HepG2 (cell line): ENCODE data around the gene LY6G5B. TPM values are rescaled to one million over a fixed set of nuclear protein-coding genes. Genes with fewer than 3 reads are reported as not detected.

ENCODE experiments used
- FOXA1 ChIP-seq, 2 experiments: fragments of 450-650 bp in 1 of 2; sonication (generic) in 1 of 2; formaldehyde crosslinking in 1 of 2; IDR thresholded peaks; 2 replicates each; pipeline versions ENCODE4 v1.4.0 to v1.6.1; 2016 to 2020; ENCODE audit warnings: missing genetic modification reagents in 1 of 2
- KMT2A ChIP-seq: sonication (generic); formaldehyde crosslinking; IDR thresholded peaks from 2 replicates; pipeline ENCODE4 v1.4.0; 2020; ENCODE audit warnings: missing genetic modification reagents
- MXI1 ChIP-seq: IDR thresholded peaks from 3 replicates; pipeline ENCODE4 v1.6.1; 2012; ENCODE audit warnings: low read depth, low read length, inconsistent platforms, borderline replicate concordance
- TP53 ChIP-seq: sonication (generic); formaldehyde crosslinking; conservative IDR thresholded peaks from 2 replicates; pipeline ENCODE4 v1.4.0; 2020; ENCODE audit warnings: missing genetic modification reagents
- ZNF225 ChIP-seq: sonication (generic); formaldehyde crosslinking; IDR thresholded peaks from 2 replicates; pipeline ENCODE4 v1.4.0; 2020; ENCODE audit warnings: mild to moderate bottlenecking, missing genetic modification reagents
- ZNF557 ChIP-seq: sonication (generic); formaldehyde crosslinking; IDR thresholded peaks from 2 replicates; pipeline ENCODE4 v1.4.0; 2020; ENCODE audit warnings: missing genetic modification reagents
- ZNF574 ChIP-seq: sonication (generic); formaldehyde crosslinking; IDR thresholded peaks from 2 replicates; pipeline ENCODE4 v1.4.0; 2020; ENCODE audit warnings: missing genetic modification reagents
- ZNF790 ChIP-seq: sonication (generic); formaldehyde crosslinking; IDR thresholded peaks from 2 replicates; pipeline ENCODE4 v1.8.0; 2022; ENCODE audit warnings: missing genetic modification reagents, mild to moderate bottlenecking, borderline replicate concordance
- polyA plus RNA-seq, 8 experiments: library from polyadenylated mRNA; depleted of rRNA in 3 of 8; stranded (reverse) in 7 of 8; unstranded in 1 of 8; fragments of >200 nt; fragmentation: Illumina TruSeq in 4 of 8; extraction: Trizol in 4 of 8; gene quantifications; 2 replicates each; pipeline versions ENCODE4 v1.2.1 to v1.2.3, GENCODE V29; 2011 to 2016; ENCODE audit warnings: low read depth in 4 of 8, missing spikeins in 1 of 8, mixed read lengths in 1 of 8; ENCODE audit not compliant: insufficient read depth in 1 of 8
- total RNA-seq, 5 experiments: library from RNA; depleted of rRNA; stranded (reverse); fragments of >200 nt; fragmentation: Illumina TruSeq; extraction: Trizol; gene quantifications; 2 replicates each; pipeline ENCODE4 v1.2.3, GENCODE V29; 2016; ENCODE audit warnings: low read depth in 1 of 5
- TF ChIP-seq, protein P1 (sequence below): sonication (generic); formaldehyde crosslinking; IDR thresholded peaks from 2 replicates; pipeline ENCODE4 v1.4.0; 2020; ENCODE audit warnings: missing genetic modification reagents
- TF ChIP-seq, protein P2 (sequence below): sonication (generic); formaldehyde crosslinking; IDR thresholded peaks from 2 replicates; pipeline ENCODE4 v1.8.0; 2022; ENCODE audit warnings: missing genetic modification reagents, mild to moderate bottlenecking, moderate library complexity, borderline replicate concordance
- TF ChIP-seq, protein P3 (sequence below), 2 experiments: IDR thresholded peaks; 2 replicates each; pipeline ENCODE4 v1.6.1; 2011 to 2012; ENCODE audit warnings: low read length in 2 of 2, borderline replicate concordance in 1 of 2, low read depth in 1 of 2, mild to moderate bottlenecking in 1 of 2, moderate library complexity in 1 of 2

LY6G5B gene
- total and polyA plus RNA-seq, 2 of the 13 experiments (the other 11 are each of a cell fraction or from before 2014, with no cell fraction given), result 7.8 to 15.7 TPM

DNA sequence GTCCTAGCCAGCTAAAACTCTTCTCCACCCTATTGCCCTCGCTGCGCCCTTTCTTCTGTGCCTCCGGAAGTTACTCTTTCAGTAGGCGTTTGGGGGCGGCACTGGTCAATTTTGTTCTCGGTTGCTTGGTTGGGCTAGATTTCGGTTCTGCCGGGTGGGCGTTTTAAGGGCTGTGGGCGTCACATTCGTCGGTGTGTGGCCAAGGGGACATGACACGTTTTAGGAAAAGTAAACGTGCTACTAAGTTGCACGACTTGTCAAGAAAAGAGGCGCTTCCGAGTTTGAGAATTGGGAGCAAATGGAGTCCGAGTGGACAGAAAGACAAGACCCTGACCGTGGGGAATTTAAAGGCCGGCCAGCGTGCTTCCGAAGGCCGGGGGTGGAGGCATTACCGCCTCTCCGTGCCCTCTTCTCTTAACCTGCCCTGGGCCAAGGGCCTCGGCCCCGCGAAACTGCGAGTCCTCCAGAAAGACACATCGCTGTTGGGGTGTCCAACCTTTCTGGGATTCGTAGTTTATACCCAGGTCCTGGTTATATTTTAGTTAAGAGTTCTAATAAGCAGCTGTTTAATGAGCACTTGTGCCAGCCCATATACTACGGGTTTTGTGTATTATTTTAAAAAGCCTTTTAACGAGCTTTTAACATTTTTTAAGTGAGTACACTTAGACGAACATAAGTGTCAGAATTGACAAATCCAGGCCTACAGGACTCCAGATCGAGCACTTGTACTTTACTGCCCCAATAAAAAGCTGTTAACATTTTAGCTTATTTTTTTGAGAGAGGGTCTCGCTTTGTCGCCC lies 16.7 kb upstream of the LY6G5B start (continued):
- TF ChIP-seq MXI1, result peak; percentile 50; the same call in 1 of the 3 replicates
- TF ChIP-seq ZNF225 (CRISPR knock-in tag), result no peak; the same call in 1 of the 2 replicates
- TF ChIP-seq, protein P1, sequence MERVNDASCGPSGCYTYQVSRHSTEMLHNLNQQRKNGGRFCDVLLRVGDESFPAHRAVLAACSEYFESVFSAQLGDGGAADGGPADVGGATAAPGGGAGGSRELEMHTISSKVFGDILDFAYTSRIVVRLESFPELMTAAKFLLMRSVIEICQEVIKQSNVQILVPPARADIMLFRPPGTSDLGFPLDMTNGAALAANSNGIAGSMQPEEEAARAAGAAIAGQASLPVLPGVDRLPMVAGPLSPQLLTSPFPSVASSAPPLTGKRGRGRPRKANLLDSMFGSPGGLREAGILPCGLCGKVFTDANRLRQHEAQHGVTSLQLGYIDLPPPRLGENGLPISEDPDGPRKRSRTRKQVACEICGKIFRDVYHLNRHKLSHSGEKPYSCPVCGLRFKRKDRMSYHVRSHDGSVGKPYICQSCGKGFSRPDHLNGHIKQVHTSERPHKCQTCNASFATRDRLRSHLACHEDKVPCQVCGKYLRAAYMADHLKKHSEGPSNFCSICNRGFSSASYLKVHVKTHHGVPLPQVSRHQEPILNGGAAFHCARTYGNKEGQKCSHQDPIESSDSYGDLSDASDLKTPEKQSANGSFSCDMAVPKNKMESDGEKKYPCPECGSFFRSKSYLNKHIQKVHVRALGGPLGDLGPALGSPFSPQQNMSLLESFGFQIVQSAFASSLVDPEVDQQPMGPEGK (CRISPR knock-in tag), result peak; percentile 56
- TF ChIP-seq TP53 (CRISPR knock-in tag), result 0 out of 2 replicates have a peak, but pooled peaks have one; percentile 11
- TF ChIP-seq ZNF790 (CRISPR knock-in tag), result peak; percentile 83; the same call in 1 of the 2 replicates
- TF ChIP-seq ZNF574, result 0 out of 2 replicates have a peak, but pooled peaks have one; percentile 12
- TF ChIP-seq, protein P2, sequence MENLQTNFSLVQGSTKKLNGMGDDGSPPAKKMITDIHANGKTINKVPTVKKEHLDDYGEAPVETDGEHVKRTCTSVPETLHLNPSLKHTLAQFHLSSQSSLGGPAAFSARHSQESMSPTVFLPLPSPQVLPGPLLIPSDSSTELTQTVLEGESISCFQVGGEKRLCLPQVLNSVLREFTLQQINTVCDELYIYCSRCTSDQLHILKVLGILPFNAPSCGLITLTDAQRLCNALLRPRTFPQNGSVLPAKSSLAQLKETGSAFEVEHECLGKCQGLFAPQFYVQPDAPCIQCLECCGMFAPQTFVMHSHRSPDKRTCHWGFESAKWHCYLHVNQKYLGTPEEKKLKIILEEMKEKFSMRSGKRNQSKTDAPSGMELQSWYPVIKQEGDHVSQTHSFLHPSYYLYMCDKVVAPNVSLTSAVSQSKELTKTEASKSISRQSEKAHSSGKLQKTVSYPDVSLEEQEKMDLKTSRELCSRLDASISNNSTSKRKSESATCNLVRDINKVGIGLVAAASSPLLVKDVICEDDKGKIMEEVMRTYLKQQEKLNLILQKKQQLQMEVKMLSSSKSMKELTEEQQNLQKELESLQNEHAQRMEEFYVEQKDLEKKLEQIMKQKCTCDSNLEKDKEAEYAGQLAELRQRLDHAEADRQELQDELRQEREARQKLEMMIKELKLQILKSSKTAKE (CRISPR knock-in tag), result no peak
- TF ChIP-seq ZNF557 (CRISPR knock-in tag), result no peak
- TF ChIP-seq, protein P3, sequence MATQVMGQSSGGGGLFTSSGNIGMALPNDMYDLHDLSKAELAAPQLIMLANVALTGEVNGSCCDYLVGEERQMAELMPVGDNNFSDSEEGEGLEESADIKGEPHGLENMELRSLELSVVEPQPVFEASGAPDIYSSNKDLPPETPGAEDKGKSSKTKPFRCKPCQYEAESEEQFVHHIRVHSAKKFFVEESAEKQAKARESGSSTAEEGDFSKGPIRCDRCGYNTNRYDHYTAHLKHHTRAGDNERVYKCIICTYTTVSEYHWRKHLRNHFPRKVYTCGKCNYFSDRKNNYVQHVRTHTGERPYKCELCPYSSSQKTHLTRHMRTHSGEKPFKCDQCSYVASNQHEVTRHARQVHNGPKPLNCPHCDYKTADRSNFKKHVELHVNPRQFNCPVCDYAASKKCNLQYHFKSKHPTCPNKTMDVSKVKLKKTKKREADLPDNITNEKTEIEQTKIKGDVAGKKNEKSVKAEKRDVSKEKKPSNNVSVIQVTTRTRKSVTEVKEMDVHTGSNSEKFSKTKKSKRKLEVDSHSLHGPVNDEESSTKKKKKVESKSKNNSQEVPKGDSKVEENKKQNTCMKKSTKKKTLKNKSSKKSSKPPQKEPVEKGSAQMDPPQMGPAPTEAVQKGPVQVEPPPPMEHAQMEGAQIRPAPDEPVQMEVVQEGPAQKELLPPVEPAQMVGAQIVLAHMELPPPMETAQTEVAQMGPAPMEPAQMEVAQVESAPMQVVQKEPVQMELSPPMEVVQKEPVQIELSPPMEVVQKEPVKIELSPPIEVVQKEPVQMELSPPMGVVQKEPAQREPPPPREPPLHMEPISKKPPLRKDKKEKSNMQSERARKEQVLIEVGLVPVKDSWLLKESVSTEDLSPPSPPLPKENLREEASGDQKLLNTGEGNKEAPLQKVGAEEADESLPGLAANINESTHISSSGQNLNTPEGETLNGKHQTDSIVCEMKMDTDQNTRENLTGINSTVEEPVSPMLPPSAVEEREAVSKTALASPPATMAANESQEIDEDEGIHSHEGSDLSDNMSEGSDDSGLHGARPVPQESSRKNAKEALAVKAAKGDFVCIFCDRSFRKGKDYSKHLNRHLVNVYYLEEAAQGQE (IDR thresholded peaks at IDR 0.05; ENCODE audit: borderline replicate concordance in 1 of 2, low read depth in 1 of 2, low read length in 2 of 2), result peak in 1 of 2 experiments; percentile 67; a peak in 1 of 4 replicates
- no peak; the same call in 1 of the 2 replicates for TF ChIP-seq KMT2A
- no peak for TF ChIP-seq FOXA1 (IDR thresholded peaks at IDR 0.05)
- TF ChIP-seq FOXA1 (CRISPR knock-in tag; IDR thresholded peaks at IDR 0.05), result peak; percentile 51
